OCI-LY7 (cell line): ENCODE data around the gene CDK10. TPM values are rescaled to one million over a fixed set of nuclear protein-coding genes. Genes with fewer than 3 reads are reported as not detected.

Experiments used
- BruUV-seq: library from RNA; stranded (reverse); fragments of 400-500 nt; replicated peaks from 2 replicates; lab custom pipeline; 2021; lab: Mats Ljungman, UMichigan
- CTCF ChIA-PET: fragments of 300-600 bp; sonication (Branson Sonifier 250); formaldehyde crosslinking; loops from one replicate; lab custom pipeline; 2022; ENCODE audit warnings: antibody characterized with exemption; ENCODE audit not compliant: unreplicated experiment; lab: Charles Lee
- POLR2A ChIA-PET: fragments of 300-600 bp; sonication (Branson Sonifier 250); formaldehyde crosslinking; loops from one replicate; lab custom pipeline; 2022; ENCODE audit warnings: antibody characterized with exemption; lab: Charles Lee
- DNase-seq: peaks from one replicate; pipeline ENCODE4 v3.0.0-alpha.2; 2015; ENCODE audit warnings: low spot score
- H2AFZ ChIP-seq: fragments of 200-600 bp; sonication (generic), shearing (Covaris generic); 2 replicates; pipeline ENCODE4 v1.6.1; 2014; ENCODE audit warnings: mild to moderate bottlenecking, antibody characterized with exemption, low read length, moderate library complexity
- H3K27ac ChIP-seq: fragments of 200-600 bp; sonication (generic); 2 replicates; pipeline ENCODE4 v1.5.1; 2014; ENCODE audit warnings: mixed run types, low read depth, mild to moderate bottlenecking, moderate library complexity, low read length, inconsistent platforms; ENCODE audit not compliant: poor library complexity, severe bottlenecking
- H3K36me3 ChIP-seq: fragments of 200-600 bp; sonication (generic); 2 replicates; pipeline ENCODE4 v1.6.1; 2014; ENCODE audit warnings: mild to moderate bottlenecking, antibody characterized with exemption, low read length, moderate library complexity, mixed read lengths; ENCODE audit not compliant: insufficient read depth
- H3K4me1 ChIP-seq: fragments of 200-600 bp; sonication (generic); 2 replicates; pipeline ENCODE4 v1.5.1; 2014; ENCODE audit warnings: mild to moderate bottlenecking, low read length; ENCODE audit not compliant: insufficient read depth, poor library complexity, severe bottlenecking
- H3K4me2 ChIP-seq: fragments of 200-600 bp; sonication (generic); 2 replicates; pipeline ENCODE4 v1.6.1; 2014; ENCODE audit warnings: mild to moderate bottlenecking, low read length
- H3K4me3 ChIP-seq: fragments of 200-600 bp; sonication (generic); 2 replicates; pipeline ENCODE4 v1.5.1; 2014; ENCODE audit warnings: mild to moderate bottlenecking, low read depth, low read length; ENCODE audit not compliant: poor library complexity, severe bottlenecking
- H3K79me2 ChIP-seq: fragments of 200-600 bp; sonication (generic); 2 replicates; pipeline ENCODE4 v1.6.1; 2016; ENCODE audit warnings: low read depth, mild to moderate bottlenecking, low read length, moderate library complexity, mixed read lengths; ENCODE audit not compliant: insufficient read depth
- H3K9me2 ChIP-seq: fragments of 200-600 bp; sonication (generic); 2 replicates; pipeline ENCODE4 v1.6.1; 2016; ENCODE audit warnings: mild to moderate bottlenecking, low read length, mixed read lengths; ENCODE audit not compliant: insufficient read depth
- H3K9me3 ChIP-seq: fragments of 200-600 bp; sonication (generic); 2 replicates; pipeline ENCODE4 v1.6.1; 2014; ENCODE audit warnings: mild to moderate bottlenecking, mixed run types, low read length, mixed read lengths
- H4K20me1 ChIP-seq: fragments of 200-600 bp; sonication (generic); 2 replicates; pipeline ENCODE4 v1.6.1; 2014; ENCODE audit warnings: mild to moderate bottlenecking, antibody characterized with exemption, low read length, moderate library complexity, mixed read lengths; ENCODE audit not compliant: insufficient read depth
- EZH2phosphoT487 ChIP-seq: fragments of 200-600 bp; sonication (generic); IDR thresholded peaks from 2 replicates; pipeline ENCODE4 v1.6.1; 2018; ENCODE audit warnings: low read depth, borderline replicate concordance, mild to moderate bottlenecking, mixed run types, antibody characterized with exemption, low read length, moderate library complexity, mixed read lengths
- intact Hi-C: fragments of 100-400 bp; cut with micrococcal nuclease; formaldehyde crosslinking; loops from one replicate; pipeline ENCODE4 v1.10.0; 2022; ENCODE audit not compliant: unreplicated experiment
- total RNA-seq, 2 experiments: library from RNA; depleted of rRNA in 1 of 2; stranded (reverse); fragments of >200 nt in 1 of 2; shearing (Covaris generic) in 1 of 2; gene quantifications; 2 replicates each; pipeline ENCODE4 v1.2.3, GENCODE V29; 2014 to 2022
- TF ChIP-seq, protein P1 (sequence below): fragments of 200-600 bp; sonication (generic); conservative IDR thresholded peaks from 2 replicates; pipeline ENCODE4 v1.5.1; 2014; ENCODE audit warnings: mild to moderate bottlenecking, antibody characterized with exemption, low read length, moderate library complexity, mixed read lengths

Gene CDK10
- total RNA-seq, 2 experiments from 2014 or later = 98.6 to 130 TPM

DNA sequence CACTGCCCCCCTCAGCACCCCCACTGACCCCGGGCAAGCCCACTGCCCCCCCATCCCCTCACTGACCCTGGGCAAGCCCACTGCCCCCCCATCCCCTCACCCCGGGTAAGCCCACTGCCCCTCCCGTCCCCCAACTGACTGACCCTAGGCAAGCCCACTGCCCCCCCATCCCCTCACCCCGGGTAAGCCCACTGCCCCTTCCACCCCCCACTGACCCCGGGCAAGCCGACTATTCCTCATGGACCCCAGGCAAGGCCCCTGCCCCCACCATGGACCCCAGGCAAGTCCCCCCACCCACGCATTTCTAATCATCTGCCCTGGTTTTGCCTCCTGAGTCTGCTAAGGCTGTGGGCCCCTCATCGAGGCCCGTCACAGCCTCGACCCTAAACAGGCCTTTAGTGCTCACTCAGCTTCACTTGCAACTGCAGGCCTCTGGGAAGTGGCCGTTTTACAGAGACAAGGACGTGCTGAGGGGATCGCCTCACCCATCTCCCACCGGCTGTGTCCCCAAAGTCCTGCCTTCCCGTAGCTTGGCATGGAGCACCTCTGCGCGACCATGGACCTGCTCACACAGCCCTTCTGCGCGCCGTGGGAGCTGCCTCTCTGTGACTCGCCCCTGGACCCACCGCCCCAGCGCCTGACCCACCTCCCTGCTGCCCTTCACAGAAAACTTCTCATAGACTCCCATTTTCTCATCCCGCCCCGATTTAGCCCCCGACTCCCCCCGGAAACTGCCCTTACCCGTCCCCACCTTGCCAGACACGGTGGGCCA is 30.6 kb downstream of the CDK10 start:
- Histone ChIP-seq H3K9me2 (no peaks in the 10 kb centered on the region), H3K4me2 (no peak overlapping the region), H3K36me3 (peaks cover 21% of the 10 kb centered on the region), H3K27ac (no peak overlapping the region), H4K20me1 (no peaks in the 10 kb centered on the region), H3K4me1 (peaks cover 14% of the 10 kb centered on the region), H3K4me3 (no peak overlapping the region), H2AFZ (no peak overlapping the region), H3K9me3 (no peaks in the 10 kb centered on the region), H3K79me2 (no peaks in the 10 kb centered on the region)
- CTCF ChIA-PET = no interaction called here
- TF ChIP-seq EZH2phosphoT487 = no peak
- TF ChIP-seq, protein P1, sequence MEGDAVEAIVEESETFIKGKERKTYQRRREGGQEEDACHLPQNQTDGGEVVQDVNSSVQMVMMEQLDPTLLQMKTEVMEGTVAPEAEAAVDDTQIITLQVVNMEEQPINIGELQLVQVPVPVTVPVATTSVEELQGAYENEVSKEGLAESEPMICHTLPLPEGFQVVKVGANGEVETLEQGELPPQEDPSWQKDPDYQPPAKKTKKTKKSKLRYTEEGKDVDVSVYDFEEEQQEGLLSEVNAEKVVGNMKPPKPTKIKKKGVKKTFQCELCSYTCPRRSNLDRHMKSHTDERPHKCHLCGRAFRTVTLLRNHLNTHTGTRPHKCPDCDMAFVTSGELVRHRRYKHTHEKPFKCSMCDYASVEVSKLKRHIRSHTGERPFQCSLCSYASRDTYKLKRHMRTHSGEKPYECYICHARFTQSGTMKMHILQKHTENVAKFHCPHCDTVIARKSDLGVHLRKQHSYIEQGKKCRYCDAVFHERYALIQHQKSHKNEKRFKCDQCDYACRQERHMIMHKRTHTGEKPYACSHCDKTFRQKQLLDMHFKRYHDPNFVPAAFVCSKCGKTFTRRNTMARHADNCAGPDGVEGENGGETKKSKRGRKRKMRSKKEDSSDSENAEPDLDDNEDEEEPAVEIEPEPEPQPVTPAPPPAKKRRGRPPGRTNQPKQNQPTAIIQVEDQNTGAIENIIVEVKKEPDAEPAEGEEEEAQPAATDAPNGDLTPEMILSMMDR = no peak
- no peak for DNase-seq
- POLR2A ChIA-PET = no interaction called here
- no TSS peak for BruUV-seq
- intact Hi-C loops = no loop called here

DNA sequence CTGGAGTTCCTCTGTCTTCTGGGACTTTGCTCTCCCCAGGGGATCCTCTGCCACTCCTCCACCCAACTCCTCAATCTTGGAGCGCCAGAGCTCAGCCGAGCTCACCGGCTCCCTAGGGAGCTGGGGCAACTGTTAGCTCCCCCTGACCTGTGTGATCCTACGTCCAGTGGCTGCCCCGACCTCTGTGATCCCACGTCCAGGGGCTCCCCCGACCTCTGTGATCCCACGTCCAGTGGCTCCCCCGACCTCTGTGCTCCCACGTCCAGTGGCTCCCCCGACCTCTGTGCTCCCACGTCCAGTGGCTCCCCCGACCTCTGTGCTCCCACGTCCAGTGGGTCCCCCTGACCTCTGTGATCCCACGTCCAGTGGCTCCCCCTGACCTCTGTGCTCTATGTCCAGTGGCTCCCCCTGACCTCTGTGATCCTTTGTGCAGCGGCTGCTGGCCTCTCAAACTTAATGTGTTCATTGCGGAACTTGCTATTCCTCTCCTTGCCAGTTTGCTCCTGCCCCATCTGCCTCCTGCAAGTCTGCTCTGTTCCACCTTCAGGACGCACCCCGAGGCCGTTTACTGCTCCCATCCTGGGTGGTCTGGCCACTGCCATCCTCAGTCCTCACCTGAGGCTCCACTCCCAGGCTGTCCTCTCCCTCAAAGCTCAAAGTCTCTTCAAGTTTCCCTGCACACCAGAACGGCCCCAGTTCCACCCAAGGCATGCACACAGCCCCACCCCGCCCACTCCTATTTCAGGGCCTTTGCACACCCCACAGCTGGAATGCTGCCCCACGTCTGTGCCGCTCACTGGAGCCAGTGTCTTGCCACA is 31.4 kb downstream of the CDK10 start:
- Histone ChIP-seq H3K36me3 (peaks cover 28% of the 10 kb centered on the region), H4K20me1 (peaks cover 7% of the 10 kb centered on the region; the same call in 1 of the 2 replicates), H3K4me3 (no peak overlapping the region), H3K79me2 (peaks cover 6% of the 10 kb centered on the region; the same call in 1 of the 2 replicates), H2AFZ (no peak overlapping the region), H3K27ac (no peak overlapping the region), H3K4me2 (no peak overlapping the region), H3K9me3 (no peaks in the 10 kb centered on the region), H3K9me2 (no peaks in the 10 kb centered on the region), H3K4me1 (peaks cover 19% of the 10 kb centered on the region)
- TF ChIP-seq EZH2phosphoT487 = no peak
- TF ChIP-seq, protein P1 = no peak
- no peak for DNase-seq
- CTCF ChIA-PET = no interaction called here
- POLR2A ChIA-PET = no interaction called here
- intact Hi-C loops = no loop called here
- no TSS peak for BruUV-seq

DNA sequence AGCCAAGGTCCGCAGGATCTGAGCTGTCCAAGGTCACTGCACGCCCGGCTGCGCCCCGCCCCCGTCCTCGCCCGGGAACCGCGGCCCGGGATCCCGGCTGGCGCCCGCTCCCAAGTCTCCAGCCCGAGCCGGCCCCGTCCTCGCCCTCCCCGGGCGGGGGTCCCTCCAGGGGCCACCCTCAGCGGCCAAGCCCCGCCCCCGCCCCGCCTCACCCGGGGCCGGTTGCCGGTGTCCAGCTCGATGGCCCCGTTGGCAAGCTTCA is 34.0 kb downstream of the CDK10 start:
- peaks cover 19% of the 10 kb centered on the region for H3K4me1 ChIP-seq
- CTCF ChIA-PET = no interaction called here
- DNase-seq = no peak
- POLR2A ChIA-PET = no interaction called here
- no TSS peak for BruUV-seq
- H3K36me3 ChIP-seq = peaks cover 31% of the 10 kb centered on the region
- no peaks in the 10 kb centered on the region for H3K9me3 ChIP-seq
- intact Hi-C loops = loop anchor here (5.0 kb wide), 1 partner anchor 197 kb away; the partner anchor contains the start of gene MC1R
- H3K9me2 ChIP-seq = no peaks in the 10 kb centered on the region
- TF ChIP-seq EZH2phosphoT487 = no peak
- TF ChIP-seq, protein P1 = no peak
- peaks cover 6% of the 10 kb centered on the region; the same call in 1 of the 2 replicates for H3K79me2 ChIP-seq
- H2AFZ ChIP-seq = peak overlapping the region; percentile 17; the same call in 1 of the 2 replicates
- peak overlapping the region; percentile 57 for H3K27ac ChIP-seq
- peak overlapping the region; percentile 91 for H3K4me2 ChIP-seq
- H4K20me1 ChIP-seq = peaks cover 17% of the 10 kb centered on the region
- peak overlapping the region; percentile 89 for H3K4me3 ChIP-seq
